ENCODE results near the gene A3GALT2.

A3GALT2 gene

DNA sequence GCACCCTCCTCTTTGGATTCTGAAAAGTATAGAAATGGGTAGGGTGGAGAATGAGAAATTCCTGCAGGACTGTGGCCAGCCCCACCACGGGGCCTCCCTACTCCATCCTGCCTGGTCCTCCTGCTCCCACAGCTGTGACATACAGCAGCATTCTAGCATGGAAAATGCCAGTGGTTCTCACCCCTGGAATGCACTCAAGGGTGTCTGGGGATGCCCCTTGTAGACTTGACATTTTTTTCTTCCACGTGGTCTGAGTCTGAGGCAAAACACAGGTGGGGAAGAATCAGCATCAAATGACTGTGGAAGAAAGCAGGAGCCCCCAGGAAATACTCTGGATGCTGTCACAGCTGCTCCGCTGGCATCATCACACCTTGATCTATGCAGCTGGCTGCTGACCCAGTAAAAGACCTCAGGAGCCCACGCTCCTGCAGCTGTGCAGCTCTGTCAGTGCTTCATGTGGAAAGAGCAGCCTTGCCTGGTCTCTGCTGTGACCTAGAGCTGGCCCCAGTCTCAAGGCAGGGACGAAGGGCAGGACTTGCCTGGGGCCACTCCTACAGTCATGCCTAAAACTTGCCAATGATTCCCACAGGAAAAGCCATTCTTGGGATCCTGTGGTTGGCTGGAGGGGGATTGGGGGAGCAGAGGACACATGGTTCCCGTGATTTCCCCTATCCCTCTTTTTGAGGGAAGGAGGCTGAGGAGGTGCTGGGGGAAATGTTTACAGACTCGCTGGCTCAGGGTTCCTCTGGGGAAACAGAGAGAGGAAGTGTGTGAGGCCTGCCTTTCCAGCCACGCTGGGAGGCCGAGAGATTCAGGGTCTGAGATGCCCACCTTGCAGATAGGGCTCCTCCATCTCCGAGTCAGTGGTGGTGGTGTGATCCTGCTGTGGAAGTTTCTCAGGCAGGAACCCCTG lies 10.8 kb upstream of the A3GALT2 start:
- no peak for DNase-seq

DNA sequence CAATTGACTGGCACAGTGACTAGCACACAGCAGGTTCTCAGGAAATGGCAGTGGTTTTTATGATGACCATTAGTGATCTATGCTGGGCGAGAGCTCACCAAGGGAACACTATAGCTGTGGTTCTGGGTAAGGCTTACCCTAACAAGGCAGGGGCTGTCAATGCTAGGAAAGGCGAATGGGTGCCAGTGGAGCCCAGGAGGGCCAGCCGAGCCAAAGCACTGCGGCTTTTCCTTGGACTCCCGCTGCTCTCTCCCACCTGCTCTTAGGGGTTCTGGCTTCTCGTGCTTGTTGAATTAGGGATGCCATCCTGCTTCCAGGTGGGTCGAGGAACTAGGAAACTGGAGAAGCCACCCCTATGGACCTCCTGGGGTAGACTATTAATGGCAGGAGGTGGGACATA lies 10.0 kb upstream of the A3GALT2 start:
- no peak for DNase-seq

DNA sequence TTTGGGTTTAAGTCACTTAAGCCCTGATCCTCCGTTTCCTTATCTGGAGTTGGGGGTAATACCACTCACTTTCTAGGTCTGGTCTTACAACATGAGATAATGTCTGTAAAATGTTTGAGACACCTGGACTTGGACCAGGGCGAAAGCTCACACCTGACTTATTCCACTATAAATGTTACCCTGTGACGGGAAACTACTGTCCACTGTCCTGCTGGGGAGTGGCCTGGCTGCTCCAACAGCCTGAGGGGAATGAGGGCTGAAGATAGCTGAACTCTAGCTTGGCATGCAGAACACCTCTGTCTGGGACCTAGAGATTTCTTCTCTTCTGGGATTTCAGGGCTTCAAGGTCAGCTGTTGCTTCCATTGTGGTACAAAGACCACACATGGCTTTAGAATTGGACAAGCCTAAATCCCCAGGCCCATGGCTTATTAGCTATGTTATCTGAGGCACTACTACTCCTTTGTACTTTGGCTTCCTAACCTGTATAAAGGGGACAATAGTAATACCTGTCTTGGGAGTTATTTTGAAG lies 9.5 kb upstream of the A3GALT2 start:
- no peak for DNase-seq

DNA sequence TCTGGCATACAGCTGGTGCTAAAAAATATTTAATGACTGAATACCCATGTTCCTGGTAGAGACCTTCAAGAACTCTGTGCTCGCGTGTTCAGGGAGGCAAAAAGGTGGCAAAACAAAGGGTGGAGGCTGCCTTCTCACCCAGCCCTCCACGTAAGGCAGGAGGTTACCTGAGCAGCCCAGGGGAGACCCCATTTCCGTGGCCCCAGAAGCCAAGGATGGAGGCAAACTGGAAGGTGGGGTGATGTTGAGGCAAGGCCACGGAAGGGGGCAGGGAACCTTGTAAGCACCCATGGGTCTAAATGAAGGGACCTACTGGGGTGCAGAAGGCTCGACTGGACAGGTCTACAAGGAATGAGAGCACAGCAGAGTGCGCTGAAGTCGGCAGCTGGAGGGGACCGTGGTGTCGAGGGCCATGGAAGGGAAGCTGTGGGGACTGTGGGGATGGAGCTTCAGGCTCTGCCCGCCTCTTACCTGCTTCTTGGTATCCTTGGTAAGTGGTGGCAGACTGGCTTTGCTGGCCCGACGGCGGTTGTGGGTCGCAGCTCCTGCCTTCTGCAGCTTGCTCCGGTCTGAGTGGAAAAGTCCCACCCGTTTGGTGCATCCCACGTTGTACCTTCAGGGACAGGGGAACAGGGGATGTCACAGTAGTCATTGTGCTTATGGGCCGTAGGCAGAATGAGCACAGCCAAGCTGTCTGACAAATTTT lies 8.9 kb upstream of the A3GALT2 start:
- no peak for DNase-seq

DNA sequence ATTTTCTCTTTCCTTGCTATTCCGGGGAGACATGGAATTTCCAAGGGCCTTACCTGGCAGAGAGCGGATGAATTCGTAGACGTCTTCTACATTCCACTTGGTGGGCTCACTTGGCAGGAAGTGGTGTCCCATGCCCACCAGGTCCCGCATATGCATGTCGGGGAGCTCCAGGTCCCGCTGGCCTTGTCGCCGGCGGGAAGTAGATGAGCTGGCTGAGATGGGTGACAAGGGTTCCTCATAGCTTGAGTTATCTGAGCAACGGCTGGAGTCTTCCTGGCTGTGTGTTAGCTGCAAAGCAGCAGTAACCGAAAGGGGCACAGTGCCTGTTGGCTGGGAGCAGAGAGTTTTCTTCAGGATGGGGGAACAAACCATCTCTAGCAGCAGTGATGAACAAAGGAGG lies 7.9 kb upstream of the A3GALT2 start:
- DNase-seq = no peak

DNA sequence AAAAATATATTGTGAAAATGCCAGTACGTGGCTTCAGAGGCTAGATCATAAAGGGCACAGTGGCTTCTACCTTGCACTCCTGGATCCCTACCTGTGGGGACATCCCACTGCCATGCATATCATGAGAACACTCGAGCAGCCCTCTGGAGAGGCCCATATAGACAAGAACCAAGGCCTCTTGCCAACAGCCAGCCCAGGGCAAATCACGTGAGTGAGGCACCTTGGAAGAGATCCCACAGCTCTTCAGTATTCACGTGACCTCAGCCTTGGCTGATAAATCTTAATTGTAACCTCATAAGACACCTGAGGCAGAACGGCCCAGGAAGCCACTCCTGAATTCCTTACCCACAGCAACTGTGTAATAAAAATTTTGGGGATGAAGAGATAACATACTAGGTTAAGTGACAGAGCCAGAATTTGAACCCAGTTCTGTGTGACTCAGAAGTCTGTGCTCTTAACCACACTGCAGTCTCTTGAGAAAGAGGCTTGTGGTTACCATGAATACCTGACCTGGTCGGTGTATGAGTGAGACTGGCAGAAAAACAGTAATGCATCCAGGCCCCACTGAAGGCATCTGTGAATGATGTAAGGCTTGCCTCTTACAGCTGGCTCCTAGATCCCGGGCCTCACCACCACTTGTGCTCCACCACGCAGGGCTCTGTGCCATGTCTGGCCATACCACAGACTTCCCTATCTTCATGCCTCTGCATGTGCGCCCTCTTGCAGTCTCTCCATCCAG lies 6.9 kb upstream of the A3GALT2 start:
- DNase-seq = no peak

DNA sequence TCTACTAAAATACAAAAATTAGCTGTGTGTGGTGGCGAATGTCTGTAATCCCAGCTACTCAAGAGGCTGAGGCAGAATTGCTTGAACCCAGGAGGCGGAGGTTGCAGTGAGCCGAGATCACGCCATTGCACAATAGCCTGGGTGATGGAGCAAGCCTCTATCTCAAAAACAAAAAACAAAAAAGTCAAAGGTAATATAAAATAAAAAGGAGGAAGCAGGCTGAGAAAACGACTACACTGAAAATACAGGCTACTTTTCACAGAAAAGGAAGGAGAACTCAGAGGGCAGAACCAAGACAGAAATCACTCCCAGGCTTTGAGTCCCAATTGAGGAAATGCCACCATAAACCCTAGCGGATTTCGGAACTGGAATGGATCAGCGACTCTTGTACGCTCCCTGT lies 5.9 kb upstream of the A3GALT2 start:
- no peak for DNase-seq

DNA sequence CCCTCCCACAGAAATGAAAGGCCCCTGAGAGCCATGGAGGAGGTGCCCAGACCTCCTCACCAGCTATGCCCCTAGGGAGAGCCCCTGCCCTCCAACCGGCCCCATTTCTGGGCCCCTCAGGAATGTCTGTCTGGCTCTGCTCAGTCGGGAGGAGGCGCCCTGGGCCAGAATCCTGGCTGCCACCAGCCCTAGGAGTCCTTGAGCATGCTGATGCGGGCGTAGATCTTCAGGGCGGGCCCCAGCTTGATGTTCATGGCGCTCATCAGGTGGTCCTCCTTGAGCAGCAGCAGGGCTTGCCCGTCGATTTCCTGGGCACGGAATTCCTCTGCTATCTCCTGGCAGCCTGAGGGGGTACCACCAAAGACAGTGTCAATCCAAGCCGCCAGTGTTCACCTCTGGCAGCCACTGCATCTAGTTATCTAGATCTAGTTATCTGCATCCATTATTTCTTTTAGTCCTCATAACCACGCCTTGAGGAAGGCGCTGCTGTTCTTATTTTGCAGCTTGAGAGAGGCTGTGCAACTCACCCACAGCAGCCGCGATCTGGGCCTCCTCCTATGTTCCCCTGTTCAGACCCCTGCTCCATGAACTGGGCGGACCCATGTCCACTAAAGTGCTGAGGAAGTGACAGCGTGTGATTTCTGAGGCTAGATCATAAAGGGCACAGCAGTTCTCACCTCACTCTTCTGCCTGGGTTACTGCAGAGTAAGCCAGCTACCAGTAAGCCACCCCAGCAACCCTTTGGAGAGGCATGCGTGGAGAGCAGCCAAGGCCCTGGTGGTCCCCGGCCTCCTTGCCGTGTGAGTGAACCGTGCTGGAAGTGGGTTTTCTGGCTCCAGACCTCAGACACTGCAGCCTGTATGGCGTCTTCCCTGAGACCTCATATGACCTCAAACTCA lies 4.0 kb upstream of the A3GALT2 start:
- no peak for DNase-seq

DNA sequence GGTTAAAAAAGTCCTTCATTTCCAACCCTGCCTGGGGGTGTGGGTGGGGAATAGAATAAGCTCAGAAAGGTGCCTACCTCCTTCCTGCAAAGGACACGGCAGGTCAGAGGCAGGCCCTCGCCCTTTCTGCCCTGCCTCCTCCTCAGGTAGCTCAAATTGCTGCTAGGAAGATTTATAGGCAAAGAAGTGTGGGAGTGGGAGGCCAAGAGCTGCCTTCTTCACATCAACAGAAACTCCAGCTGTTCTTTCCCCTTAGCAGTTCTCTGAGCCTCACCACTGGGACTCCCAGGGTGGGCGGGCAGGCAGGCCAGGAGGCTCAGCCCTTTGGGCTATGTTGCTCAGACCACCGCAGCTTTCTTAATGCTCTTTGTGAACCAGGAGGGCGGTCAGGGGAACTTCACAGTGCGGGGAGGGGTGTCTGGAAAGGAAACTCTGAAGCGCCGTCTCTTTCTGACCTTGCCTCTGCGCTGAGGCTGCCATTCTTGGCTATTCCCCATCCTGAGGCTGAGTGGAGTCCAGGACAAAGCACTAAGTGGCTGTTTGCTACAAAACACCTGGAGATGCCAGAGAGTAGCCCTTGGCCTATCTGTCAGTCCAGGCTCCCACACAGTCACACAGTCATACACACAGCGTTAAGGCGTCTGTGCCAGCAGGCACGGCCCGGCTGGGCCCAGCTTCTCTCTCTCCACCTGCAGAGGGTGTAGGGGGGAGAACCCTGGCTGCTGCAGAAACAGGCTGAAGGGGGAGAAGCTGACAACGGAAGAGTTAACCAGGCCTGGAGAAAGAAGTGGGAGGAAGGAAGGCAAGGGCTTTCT lies 3.0 kb upstream of the A3GALT2 start:
- no peak for DNase-seq

DNA sequence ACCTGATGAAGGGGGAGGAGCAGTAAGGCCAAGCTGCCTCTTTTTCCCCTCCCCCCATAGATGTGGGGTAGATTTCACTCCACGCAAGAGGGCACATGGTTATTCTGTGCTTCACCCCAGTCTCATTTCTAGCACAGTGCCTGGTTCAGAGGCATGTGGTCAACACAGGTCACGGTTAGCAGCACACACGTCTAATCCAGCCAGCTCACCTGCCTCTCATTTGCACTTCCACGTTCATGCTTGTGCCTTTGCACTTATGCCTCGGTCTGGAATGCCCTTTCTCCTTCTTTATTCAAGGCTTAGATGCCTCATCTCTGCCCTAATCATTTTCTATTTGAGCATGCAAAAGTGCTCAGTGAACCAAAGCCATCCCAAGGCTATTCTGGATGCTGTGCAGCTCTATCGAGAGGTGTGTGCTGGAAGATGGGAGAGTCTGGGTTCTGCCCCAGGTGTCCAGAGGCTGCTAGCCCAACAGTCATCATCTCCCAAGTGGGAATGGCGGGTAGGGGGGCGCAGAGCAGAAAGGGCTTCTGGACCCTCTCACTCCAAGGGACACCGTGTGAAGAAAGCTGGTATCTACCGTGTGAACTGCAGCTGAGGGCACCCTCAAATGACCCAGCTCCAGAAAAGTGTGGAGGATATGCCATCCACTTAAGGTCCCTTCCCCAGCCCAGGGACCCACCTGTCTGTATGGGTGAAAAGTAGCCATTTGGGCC lies 2.1 kb upstream of the A3GALT2 start:
- no peak for DNase-seq

DNA sequence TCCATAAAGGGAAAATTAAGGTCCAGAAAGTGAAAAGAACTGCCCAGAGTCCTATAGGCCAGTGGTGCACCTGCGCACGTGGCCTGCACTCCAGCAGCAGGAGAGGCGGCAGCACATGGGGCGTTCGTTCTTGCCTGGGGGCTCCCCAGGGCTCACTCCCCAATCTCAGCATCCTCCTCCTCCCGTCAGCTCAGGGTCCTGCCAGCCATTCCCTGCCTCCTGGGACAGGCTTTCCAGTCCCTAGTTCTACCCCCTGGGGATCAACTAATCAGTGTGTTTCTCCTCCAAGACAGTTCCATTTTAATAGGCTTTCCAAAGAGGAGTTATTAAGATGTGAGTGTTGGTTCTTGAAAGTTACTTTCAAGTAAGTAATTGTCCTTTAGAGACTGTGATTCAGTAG lies 1.2 kb upstream of the A3GALT2 start:
- DNase-seq = no peak

DNA sequence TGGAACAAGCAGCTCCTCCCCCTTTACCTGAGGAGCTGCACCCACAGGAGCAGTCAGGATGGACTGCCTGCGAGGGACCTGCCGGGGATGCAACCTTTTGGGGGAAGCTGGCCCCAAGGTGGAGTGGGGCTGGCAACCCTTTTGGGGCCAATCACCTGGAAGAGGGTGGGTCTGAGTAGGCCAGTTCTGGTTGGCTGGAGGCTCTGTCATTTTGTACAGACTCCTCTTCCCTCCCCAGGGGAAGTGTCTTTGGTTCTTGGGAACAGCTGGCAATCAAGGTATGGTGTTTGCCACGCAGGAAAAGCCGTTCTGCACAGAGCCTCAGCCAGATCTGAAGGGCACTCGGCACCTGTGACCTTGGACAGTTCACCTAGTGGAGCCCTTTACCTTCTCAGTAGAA lies 280 bp upstream of the A3GALT2 start:
- DNase-seq = no peak

DNA sequence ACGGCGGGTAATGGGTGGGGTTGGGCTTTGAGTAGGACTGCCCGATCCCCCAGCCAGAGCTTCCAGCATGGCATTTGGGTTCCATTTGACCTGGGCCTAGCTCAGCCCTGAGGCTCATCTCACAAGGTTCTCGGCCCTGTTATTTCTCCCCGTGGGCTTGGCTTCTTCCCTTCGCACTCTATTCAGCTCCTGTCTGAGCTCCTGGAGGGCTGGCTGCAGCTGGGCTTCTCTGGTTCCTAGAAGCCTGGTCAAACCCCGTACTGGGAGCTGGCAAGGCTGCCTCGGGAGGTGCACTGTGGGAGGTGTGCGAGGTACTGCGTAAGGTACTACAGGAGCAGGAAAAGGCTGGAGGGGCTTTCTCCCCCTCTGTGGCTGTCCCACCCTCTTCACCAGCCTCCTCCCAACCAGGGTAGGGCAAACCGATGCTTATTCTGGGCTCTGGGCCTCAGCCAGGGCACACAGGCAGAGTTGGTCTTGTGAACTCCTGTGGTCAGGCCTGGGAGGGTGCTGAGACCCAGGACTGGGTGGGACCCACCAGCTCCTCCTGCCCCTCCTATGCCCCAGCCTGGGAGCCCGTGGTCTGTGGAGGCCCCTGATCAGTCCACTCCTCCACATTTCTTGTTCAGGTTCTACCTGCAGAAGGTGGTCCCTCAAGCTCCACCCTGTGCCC lies 814 bp downstream of the A3GALT2 start:
- DNase-seq = no peak

DNA sequence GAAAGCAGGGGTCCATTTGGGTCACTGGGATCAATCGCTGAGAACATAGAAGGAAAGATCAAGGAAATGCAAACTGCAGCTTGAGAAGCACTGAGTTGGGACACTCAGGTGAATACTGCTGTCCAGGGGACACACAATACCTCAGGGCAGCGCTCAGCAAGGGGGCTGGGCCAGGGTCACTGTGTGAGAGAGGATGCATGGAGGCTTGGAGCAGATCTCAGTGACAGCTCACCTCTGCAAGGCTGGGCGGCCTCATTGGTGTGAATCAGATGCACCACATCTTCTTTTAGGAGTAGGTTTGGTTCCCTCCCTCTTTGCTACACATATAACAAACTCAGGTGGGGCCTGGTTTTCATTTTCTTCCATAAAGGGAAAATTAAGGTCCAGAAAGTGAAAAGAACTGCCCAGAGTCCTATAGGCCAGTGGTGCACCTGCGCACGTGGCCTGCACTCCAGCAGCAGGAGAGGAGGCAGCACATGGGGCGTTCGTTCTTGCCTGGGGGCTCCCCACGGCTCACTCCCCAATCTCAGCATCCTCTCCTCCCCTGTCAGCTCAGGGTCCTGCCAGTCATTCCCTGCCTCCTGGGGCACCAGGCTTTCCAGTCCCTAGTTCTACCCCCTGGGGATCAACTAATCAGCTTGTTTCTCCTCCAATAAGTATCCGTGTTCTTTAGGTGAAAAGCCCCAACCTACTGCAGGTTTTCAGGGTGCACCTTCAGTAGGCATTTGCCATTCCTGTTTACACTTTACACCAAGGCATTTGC lies 1.5 kb downstream of the A3GALT2 start:
- no peak for DNase-seq

DNA sequence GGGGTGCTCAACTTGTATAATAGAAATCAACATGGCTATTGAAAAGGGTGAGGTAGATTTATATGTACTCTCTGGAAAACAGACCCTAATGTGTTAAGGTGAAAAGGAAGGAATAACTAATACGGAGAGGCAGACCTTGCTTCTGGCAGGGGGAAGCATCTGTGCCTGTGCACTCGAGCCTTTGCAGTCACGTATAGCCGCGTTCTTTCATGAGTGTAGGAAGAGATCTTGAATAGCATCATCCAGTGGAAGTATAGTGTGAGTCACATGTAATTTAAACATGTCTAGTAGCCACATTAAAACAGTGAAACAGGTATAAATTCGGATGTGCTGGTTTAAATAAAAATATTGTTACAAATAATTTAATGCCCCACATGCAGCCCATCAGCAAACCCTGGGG lies 3.0 kb downstream of the A3GALT2 start:
- DNase-seq = no peak

DNA sequence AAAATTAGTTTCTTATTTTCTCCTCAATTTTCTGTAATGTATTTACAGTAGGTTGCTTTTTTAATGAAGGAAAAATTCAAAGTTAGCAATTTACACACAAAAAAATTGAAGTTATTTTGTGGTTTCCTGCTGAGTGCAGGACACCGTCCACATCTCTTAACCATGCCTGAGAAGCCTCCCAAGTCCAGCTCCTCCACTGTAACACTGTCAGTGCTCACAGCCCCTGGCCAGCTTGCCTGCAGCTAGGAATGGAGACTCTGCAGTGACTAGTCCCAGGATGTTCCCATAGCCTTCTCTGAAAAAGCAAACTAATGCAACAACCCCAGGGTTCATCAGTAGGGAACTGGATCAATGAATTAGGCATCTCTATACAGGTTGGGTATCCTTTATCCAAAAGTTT lies 3.5 kb downstream of the A3GALT2 start:
- DNase-seq = no peak

DNA sequence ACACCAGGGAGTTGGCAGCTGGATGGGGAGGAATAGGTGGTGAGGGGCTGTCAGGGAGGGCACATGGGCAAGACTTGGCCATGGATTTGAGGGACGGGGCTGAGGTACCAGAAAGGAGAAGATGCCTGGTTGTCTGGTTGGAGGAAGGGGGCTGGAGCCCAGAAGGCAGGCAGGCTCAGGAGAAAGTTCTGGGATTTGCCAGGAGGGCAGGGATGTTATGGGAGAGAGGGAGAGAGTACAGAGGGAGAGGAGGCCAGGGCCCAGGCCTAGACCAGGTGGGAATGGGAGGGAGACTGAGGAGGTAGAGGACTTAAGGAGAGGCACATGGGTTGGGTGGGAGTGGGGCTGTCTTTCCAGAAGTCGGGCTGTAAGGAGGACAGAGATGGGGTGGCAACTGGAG lies 4.3 kb downstream of the A3GALT2 start:
- DNase-seq = no peak

DNA sequence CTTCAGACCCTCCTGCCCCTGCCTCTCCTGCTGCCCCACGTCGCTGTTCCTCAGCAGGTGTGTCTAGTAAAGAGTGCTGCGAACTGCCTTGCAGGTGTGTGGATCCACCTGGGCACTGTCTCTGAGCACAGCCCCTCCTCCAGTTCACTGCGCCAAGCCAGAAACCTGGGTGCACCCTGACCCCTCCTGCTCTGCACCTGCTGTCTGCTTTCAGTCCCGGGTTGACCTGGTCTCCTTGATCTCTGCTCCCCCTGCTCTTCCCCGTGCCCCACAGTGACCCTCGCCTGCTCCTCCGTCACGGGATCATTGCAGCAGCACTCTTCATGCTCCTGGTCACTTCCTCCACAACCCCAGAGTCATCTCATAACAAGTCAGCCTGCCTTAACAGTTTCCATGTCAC lies 6.5 kb downstream of the A3GALT2 start:
- no peak for DNase-seq

DNA sequence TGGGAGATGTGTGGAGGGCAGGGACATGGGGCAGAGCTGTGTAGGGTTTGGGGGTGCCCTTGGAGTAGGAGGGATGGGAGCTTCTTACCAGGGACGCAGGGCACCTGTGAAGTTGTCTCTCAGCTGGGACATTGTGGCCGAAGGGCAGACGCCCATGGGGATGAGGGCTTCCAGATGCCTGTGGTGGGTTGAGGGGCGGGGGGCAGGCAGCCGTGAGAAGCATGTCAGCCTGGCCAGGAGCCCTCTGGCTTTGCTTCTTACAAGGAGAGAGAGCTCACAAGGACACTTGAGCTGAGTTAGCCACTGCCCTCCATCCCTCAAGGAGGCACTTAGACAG lies 8.5 kb downstream of the A3GALT2 start:
- no peak for DNase-seq
